Parathyroid adenoma (tissue), 2 donors: ENCODE measurements around the gene IFIT2.

Source experiments
- H2AFZ ChIP-seq: fragments of 300-600 bp; sonication (generic); one replicate; pipeline ENCODE4 v1.7.0; 2017; ENCODE audit warnings: antibody characterized with exemption, mild to moderate bottlenecking
- H3K27ac ChIP-seq: fragments of 300-600 bp; sonication (generic); one replicate; pipeline ENCODE4 v1.7.0; 2017
- H3K27me3 ChIP-seq: fragments of 300-600 bp; sonication (generic); one replicate; pipeline ENCODE4 v1.7.0; 2017; ENCODE audit warnings: low read length; ENCODE audit not compliant: control insufficient read depth, insufficient read depth
- H3K36me3 ChIP-seq: fragments of 300-600 bp; sonication (generic); one replicate; pipeline ENCODE4 v1.7.0; 2017; ENCODE audit warnings: low read length; ENCODE audit not compliant: control insufficient read depth, insufficient read depth
- H3K4me1 ChIP-seq: fragments of 300-600 bp; sonication (generic); one replicate; pipeline ENCODE4 v1.7.0; 2017; ENCODE audit warnings: control low read depth
- H3K4me2 ChIP-seq: fragments of 300-600 bp; sonication (generic); one replicate; pipeline ENCODE4 v1.7.0; 2017; ENCODE audit warnings: low read length
- H3K4me3 ChIP-seq: fragments of 300-600 bp; sonication (generic); one replicate; pipeline ENCODE4 v1.7.0; 2017; ENCODE audit warnings: low read depth, low read length
- H3K79me2 ChIP-seq: fragments of 300-600 bp; sonication (generic); one replicate; pipeline ENCODE4 v1.7.0; 2017; ENCODE audit warnings: control low read depth
- H3K9ac ChIP-seq: fragments of 300-600 bp; sonication (generic); one replicate; pipeline ENCODE4 v1.7.0; 2017; ENCODE audit warnings: mild to moderate bottlenecking
- H3K9me3 ChIP-seq: fragments of 300-600 bp; sonication (generic); one replicate; pipeline ENCODE4 v1.7.0; 2017; ENCODE audit warnings: low read length; ENCODE audit not compliant: control insufficient read depth
- TF ChIP-seq, protein P1 (sequence below): fragments of 300-600 bp; sonication (generic); IDR thresholded peaks from one replicate; pipeline ENCODE4 v1.7.0; 2017; ENCODE audit warnings: antibody characterized with exemption, mild to moderate bottlenecking
- donor health status: primary hyperparathyroidism.

The IFIT2 gene

DNA sequence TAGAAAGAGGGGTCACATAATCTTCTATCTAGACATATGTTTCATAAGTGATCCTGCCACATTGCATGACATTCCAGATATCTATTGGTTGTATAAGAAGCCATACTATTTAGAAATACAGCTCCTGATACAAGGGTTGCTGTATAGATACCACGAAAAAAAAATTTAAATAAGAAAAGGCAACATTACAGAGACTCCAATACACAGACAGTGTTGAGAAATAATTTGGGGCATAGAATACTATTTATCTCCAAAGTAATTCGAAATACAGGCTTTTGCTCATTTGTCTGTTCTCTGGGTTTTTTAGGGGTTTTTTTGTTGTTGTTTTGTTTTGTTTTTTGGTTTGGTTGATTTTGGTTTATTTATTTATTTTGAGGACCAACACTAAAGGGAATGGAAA is 2.6 kb downstream of the IFIT2 start:
- Histone ChIP-seq H3K36me3 (no peaks in the 10 kb centered on the region), H3K4me2 (no peak overlapping the region), H2AFZ (no peak overlapping the region), H3K4me1 (peaks cover 11% of the 10 kb centered on the region), H3K27ac (no peak overlapping the region), H3K9me3 (no peaks in the 10 kb centered on the region), H3K4me3 (no peak overlapping the region), H3K27me3 (no peaks in the 10 kb centered on the region), H3K79me2 (no peaks in the 10 kb centered on the region), H3K9ac (no peak overlapping the region)
- TF ChIP-seq, protein P1, sequence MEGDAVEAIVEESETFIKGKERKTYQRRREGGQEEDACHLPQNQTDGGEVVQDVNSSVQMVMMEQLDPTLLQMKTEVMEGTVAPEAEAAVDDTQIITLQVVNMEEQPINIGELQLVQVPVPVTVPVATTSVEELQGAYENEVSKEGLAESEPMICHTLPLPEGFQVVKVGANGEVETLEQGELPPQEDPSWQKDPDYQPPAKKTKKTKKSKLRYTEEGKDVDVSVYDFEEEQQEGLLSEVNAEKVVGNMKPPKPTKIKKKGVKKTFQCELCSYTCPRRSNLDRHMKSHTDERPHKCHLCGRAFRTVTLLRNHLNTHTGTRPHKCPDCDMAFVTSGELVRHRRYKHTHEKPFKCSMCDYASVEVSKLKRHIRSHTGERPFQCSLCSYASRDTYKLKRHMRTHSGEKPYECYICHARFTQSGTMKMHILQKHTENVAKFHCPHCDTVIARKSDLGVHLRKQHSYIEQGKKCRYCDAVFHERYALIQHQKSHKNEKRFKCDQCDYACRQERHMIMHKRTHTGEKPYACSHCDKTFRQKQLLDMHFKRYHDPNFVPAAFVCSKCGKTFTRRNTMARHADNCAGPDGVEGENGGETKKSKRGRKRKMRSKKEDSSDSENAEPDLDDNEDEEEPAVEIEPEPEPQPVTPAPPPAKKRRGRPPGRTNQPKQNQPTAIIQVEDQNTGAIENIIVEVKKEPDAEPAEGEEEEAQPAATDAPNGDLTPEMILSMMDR: no peak

DNA sequence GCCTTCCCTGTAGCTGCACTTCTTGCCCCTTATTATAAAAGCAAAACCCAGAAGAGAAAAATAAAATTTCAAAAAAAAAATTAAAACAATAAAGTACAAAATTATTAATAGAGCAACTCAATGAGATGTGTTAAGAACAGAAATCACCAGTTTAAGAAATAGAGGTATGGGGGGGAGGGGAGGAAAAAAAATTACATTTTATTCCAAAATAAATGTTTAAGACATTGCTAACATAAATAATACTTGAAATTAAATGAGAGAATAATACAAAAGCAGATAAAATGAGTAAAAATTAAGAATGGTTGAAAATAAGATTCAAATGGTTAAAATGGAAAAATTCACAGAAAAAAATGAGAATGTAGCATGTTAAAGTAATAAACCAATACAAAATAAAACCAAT is 3.1 kb downstream of the IFIT2 start:
- H3K4me2 ChIP-seq: no peak overlapping the region
- no peaks in the 10 kb centered on the region for H3K79me2 ChIP-seq
- H3K9ac ChIP-seq: no peak overlapping the region
- no peaks in the 10 kb centered on the region for H3K27me3 ChIP-seq
- TF ChIP-seq, protein P1: no peak
- no peak overlapping the region for H3K27ac ChIP-seq
- no peaks in the 10 kb centered on the region for H3K9me3 ChIP-seq
- H3K4me3 ChIP-seq: no peak overlapping the region
- no peaks in the 10 kb centered on the region for H3K36me3 ChIP-seq
- peaks cover 11% of the 10 kb centered on the region for H3K4me1 ChIP-seq
- H2AFZ ChIP-seq: no peak overlapping the region

DNA sequence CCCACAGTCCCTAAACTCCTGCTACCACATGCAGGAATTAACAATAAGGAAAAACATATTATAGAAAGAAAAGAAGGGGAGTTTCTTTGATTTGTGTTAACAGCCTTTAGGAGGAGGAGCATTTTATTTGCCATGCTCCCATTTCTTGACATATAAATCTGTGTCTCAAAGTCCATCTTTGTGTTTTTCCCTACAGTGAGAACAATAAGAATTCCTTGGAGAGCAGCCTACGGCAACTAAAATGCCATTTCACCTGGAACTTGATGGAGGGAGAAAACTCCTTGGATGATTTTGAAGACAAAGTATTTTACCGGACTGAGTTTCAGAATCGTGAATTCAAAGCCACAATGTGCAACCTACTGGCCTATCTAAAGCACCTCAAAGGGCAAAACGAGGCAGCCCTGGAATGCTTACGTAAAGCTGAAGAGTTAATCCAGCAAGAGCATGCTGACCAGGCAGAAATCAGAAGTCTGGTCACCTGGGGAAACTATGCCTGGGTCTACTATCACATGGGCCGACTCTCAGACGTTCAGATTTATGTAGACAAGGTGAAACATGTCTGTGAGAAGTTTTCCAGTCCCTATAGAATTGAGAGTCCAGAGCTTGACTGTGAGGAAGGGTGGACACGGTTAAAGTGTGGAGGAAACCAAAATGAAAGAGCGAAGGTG is 4.1 kb downstream of the IFIT2 start:
- H3K79me2 ChIP-seq: no peaks in the 10 kb centered on the region
- no peak overlapping the region for H3K4me2 ChIP-seq
- no peak overlapping the region for H3K4me3 ChIP-seq
- no peak overlapping the region for H3K27ac ChIP-seq
- no peaks in the 10 kb centered on the region for H3K9me3 ChIP-seq
- no peaks in the 10 kb centered on the region for H3K27me3 ChIP-seq
- no peak overlapping the region for H3K9ac ChIP-seq
- TF ChIP-seq, protein P1: no peak
- no peaks in the 10 kb centered on the region for H3K36me3 ChIP-seq
- no peak overlapping the region for H2AFZ ChIP-seq
- peaks cover 11% of the 10 kb centered on the region for H3K4me1 ChIP-seq

DNA sequence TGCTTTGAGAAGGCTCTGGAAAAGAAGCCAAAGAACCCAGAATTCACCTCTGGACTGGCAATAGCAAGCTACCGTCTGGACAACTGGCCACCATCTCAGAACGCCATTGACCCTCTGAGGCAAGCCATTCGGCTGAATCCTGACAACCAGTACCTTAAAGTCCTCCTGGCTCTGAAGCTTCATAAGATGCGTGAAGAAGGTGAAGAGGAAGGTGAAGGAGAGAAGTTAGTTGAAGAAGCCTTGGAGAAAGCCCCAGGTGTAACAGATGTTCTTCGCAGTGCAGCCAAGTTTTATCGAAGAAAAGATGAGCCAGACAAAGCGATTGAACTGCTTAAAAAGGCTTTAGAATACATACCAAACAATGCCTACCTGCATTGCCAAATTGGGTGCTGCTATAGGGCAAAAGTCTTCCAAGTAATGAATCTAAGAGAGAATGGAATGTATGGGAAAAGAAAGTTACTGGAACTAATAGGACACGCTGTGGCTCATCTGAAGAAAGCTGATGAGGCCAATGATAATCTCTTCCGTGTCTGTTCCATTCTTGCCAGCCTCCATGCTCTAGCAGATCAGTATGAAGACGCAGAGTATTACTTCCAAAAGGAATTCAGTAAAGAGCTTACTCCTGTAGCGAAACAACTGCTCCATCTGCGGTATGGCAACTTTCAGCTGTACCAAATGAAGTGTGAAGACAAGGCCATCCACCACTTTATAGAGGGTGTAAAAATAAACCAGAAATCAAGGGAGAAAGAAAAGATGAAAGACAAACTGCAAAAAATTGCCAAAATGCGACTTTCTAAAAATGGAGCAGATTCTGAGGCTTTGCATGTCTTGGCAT is 4.8 kb downstream of the IFIT2 start:
- no peak overlapping the region for H3K4me3 ChIP-seq
- no peak overlapping the region for H3K9ac ChIP-seq
- peaks cover 7% of the 10 kb centered on the region for H3K4me1 ChIP-seq

More for the DNA sequence above, 4.8 kb downstream of the IFIT2 start:
- Histone ChIP-seq H3K9me3 (no peaks in the 10 kb centered on the region), H3K27ac (no peak overlapping the region), H3K79me2 (no peaks in the 10 kb centered on the region), H2AFZ (no peak overlapping the region), H3K36me3 (no peaks in the 10 kb centered on the region), H3K4me2 (no peak overlapping the region), H3K27me3 (no peaks in the 10 kb centered on the region)
- TF ChIP-seq, protein P1: no peak
